Measurements from ENCODE around the gene GNB1L. TPM values are rescaled to one million over a fixed set of nuclear protein-coding genes. Genes with fewer than 3 reads are reported as not detected.

GNB1L gene
- total and polyA plus RNA-seq, 2 donors (not counting 1 experiment from before 2014, with no cell fraction given), result 6.6 to 12.1 TPM

DNA sequence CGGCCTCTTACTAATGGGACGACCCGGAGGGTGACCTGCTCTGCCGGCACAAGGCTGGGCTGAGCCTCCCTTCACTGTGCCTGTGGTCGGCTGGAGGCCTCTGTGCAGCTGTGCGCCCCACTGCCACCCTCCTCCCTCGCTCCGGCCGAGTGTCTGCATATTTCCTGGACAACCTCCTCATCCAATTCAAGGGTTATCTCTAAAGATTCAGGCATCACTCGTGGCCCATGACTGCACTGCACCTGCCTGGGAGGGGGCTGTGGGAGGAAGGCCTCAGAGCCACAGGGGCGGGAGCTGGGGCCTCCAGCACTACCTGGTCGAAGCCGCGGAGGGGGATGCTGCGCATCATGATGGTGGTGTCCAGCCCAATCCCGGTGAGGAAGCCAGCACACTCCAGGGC, 43.1 kb upstream of the GNB1L start:
- CTCF ChIA-PET, result interaction anchor here (1.6 kb wide), 1 partner anchor 167 kb away, joined by 5 read pairs; no protein-coding TSS in a partner anchor
- Histone ChIP-seq H3K27ac (ENCODE audit: low read length in 2 of 2) (no peak overlapping the region), H3K4me1 (ENCODE audit: control insufficient read depth in 2 of 2, insufficient read depth in 2 of 2, low read length in 2 of 2) (peaks cover 0 to under 1% of the 10 kb centered on the region in 2 donors), H2AFZ (ENCODE audit: insufficient read depth, low read depth, low read length, poor library complexity, severe bottlenecking) (no peak overlapping the region), H3K36me3 (replicated peaks in 1 of 2; ENCODE audit: control extremely low read depth in 1 of 2, control insufficient read depth in 1 of 2, extremely low read depth in 1 of 2, insufficient read depth in 2 of 2, low read length in 1 of 2) (no peaks in the 10 kb centered on the region), H3K79me2 (ENCODE audit: control insufficient read depth, insufficient read depth, low read length) (no peaks in the 10 kb centered on the region), H3K9me3 (ENCODE audit: control extremely low read depth in 1 of 3, control insufficient read depth in 2 of 3, insufficient read depth in 1 of 3, low read length in 2 of 3) (no peaks in the 10 kb centered on the region), H3K27me3 (replicated peaks in 1 of 4; ENCODE audit: control extremely low read depth in 1 of 4, control insufficient read depth in 3 of 4, insufficient read depth in 4 of 4, low read length in 3 of 4) (no peaks in the 10 kb centered on the region), H3K4me3 (ENCODE audit: control extremely low read depth in 1 of 5, extremely low read depth in 1 of 5, insufficient read depth in 1 of 5, low read depth in 2 of 5, low read length in 4 of 5) (no peak overlapping the region), H3K9ac (ENCODE audit: low read length) (no peak overlapping the region), H3K4me2 (replicated peaks; ENCODE audit: low read depth, low read length, poor library complexity, severe bottlenecking) (no peak overlapping the region), H4K20me1 (ENCODE audit: control insufficient read depth, insufficient read depth, low read length, poor library complexity, severe bottlenecking) (no peaks in the 10 kb centered on the region)
- H3K27me3 Mint-ChIP-seq, result no peaks in the 10 kb centered on the region
- TF ChIP-seq, protein P1, sequence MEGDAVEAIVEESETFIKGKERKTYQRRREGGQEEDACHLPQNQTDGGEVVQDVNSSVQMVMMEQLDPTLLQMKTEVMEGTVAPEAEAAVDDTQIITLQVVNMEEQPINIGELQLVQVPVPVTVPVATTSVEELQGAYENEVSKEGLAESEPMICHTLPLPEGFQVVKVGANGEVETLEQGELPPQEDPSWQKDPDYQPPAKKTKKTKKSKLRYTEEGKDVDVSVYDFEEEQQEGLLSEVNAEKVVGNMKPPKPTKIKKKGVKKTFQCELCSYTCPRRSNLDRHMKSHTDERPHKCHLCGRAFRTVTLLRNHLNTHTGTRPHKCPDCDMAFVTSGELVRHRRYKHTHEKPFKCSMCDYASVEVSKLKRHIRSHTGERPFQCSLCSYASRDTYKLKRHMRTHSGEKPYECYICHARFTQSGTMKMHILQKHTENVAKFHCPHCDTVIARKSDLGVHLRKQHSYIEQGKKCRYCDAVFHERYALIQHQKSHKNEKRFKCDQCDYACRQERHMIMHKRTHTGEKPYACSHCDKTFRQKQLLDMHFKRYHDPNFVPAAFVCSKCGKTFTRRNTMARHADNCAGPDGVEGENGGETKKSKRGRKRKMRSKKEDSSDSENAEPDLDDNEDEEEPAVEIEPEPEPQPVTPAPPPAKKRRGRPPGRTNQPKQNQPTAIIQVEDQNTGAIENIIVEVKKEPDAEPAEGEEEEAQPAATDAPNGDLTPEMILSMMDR (IDR thresholded peaks at IDR 0.05), result no peak
- no peak for TF ChIP-seq EZH2 (IDR thresholded peaks at IDR 0.05; ENCODE audit: borderline replicate concordance, insufficient read depth, low read depth, low read length, poor library complexity, severe bottlenecking)
- H3K27ac Mint-ChIP-seq, result no peak overlapping the region
- H3K9me3 Mint-ChIP-seq (ENCODE audit: insufficient read depth), result no peaks in the 10 kb centered on the region
- H3K4me1 Mint-ChIP-seq, result peaks cover 3% of the 10 kb centered on the region
- no peak for ATAC-seq (ENCODE audit: low read depth)
- intact Hi-C loops (cut with micrococcal nuclease), result loop anchor here (10.0 kb wide), 1 partner anchor 63 kb away; no protein-coding TSS in a partner anchor
- 100% methylated on average over 13 of the region's 16 CpGs for WGBS (ENCODE audit: insufficient coverage)
- H3K4me3 Mint-ChIP-seq, result no peak overlapping the region
- no peak for DNase-seq
- POLR2A ChIA-PET, result no interaction called here

- Histone ChIP-seq H3K9ac (ENCODE audit: low read length) (no peak overlapping the region), H3K36me3 (replicated peaks in 1 of 2; ENCODE audit: control extremely low read depth in 1 of 2, control insufficient read depth in 1 of 2, extremely low read depth in 1 of 2, insufficient read depth in 2 of 2, low read length in 1 of 2) (no peaks in the 10 kb centered on the region), H3K79me2 (ENCODE audit: control insufficient read depth, insufficient read depth, low read length) (no peaks in the 10 kb centered on the region), H4K20me1 (ENCODE audit: control insufficient read depth, insufficient read depth, low read length, poor library complexity, severe bottlenecking) (no peaks in the 10 kb centered on the region), H3K9me3 (ENCODE audit: control extremely low read depth in 1 of 3, control insufficient read depth in 2 of 3, insufficient read depth in 1 of 3, low read length in 2 of 3) (no peaks in the 10 kb centered on the region), H3K4me2 (replicated peaks; ENCODE audit: low read depth, low read length, poor library complexity, severe bottlenecking) (no peak overlapping the region), H2AFZ (ENCODE audit: insufficient read depth, low read depth, low read length, poor library complexity, severe bottlenecking) (no peak overlapping the region), H3K27me3 (replicated peaks in 1 of 4; ENCODE audit: control extremely low read depth in 1 of 4, control insufficient read depth in 3 of 4, insufficient read depth in 4 of 4, low read length in 3 of 4) (no peaks in the 10 kb centered on the region), H3K4me3 (ENCODE audit: control extremely low read depth in 1 of 5, extremely low read depth in 1 of 5, insufficient read depth in 1 of 5, low read depth in 2 of 5, low read length in 4 of 5) (no peak overlapping the region), H3K4me1 (ENCODE audit: control insufficient read depth in 2 of 2, insufficient read depth in 2 of 2, low read length in 2 of 2) (peaks cover 8 to 10% of the 10 kb centered on the region in 2 donors), H3K27ac (ENCODE audit: low read length in 2 of 2) (no peak overlapping the region)
- ChIA-PET POLR2A (no interaction called here), CTCF (interaction anchor here (1.1 to 1.6 kb wide), 2 partner anchors 13 to 166 kb away, joined by 4 to 5 read pairs; no protein-coding TSS in a partner anchor)
- DNase-seq (no peak), ATAC-seq (ENCODE audit: low read depth) (no peak)
- no peaks in the 10 kb centered on the region for H3K9me3 Mint-ChIP-seq (ENCODE audit: insufficient read depth)
- no peak for TF ChIP-seq EZH2 (IDR thresholded peaks at IDR 0.05; ENCODE audit: borderline replicate concordance, insufficient read depth, low read depth, low read length, poor library complexity, severe bottlenecking)
- 57% methylated on average over 13 of the region's 15 CpGs for WGBS (ENCODE audit: insufficient coverage)
- peaks cover 10% of the 10 kb centered on the region for H3K4me1 Mint-ChIP-seq
- no peak overlapping the region for H3K4me3 Mint-ChIP-seq
- H3K27ac Mint-ChIP-seq, result no peak overlapping the region
- H3K27me3 Mint-ChIP-seq, result no peaks in the 10 kb centered on the region
- intact Hi-C loops (cut with micrococcal nuclease), result loop anchor here (10.0 kb wide), 1 partner anchor 62 kb away; no protein-coding TSS in a partner anchor
Observed at GRCh38 chr22:19896665-19897355, 42.1 kb upstream of the GNB1L start.

Measured in B cell (primary cell).